Measurements from ENCODE around the gene CFAP251. TPM values are rescaled to one million over a fixed set of nuclear protein-coding genes. Genes with fewer than 3 reads are reported as not detected.

CFAP251 gene
- total and polyA plus RNA-seq, 2 of the 13 experiments (the other 11 are each of a cell fraction or from before 2014, with no cell fraction given), result 0.30 to 0.42 TPM

- TF ChIP-seq ATF7 (IDR thresholded peaks at IDR 0.05), result no peak
- TF ChIP-seq ATF7 (CRISPR knock-in tag; IDR thresholded peaks at IDR 0.05), result no peak
- TF ChIP-seq ZNF280B (CRISPR knock-in tag; IDR thresholded peaks at IDR 0.05; ENCODE audit: borderline replicate concordance), result no peak
- TF ChIP-seq TFDP2 (CRISPR knock-in tag; IDR thresholded peaks at IDR 0.05), result no peak
- TF ChIP-seq NR1H2 (CRISPR knock-in tag; IDR thresholded peaks at IDR 0.05; ENCODE audit: borderline replicate concordance, low read depth), result no peak
- no peak for TF ChIP-seq ZNF326 (CRISPR knock-in tag; IDR thresholded peaks at IDR 0.05; ENCODE audit: borderline replicate concordance)
- no peak for TF ChIP-seq ZNF441 (CRISPR knock-in tag; IDR thresholded peaks at IDR 0.05; ENCODE audit: borderline replicate concordance)
- peak; percentile 46; the same call in 1 of the 2 replicates for TF ChIP-seq HOXA5 (CRISPR knock-in tag; IDR thresholded peaks at IDR 0.05)
- no peak for TF ChIP-seq FLYWCH1 (CRISPR knock-in tag; IDR thresholded peaks at IDR 0.05)
- TF ChIP-seq ZNF468 (CRISPR knock-in tag; IDR thresholded peaks at IDR 0.05), result no peak
- TF ChIP-seq ZNF777 (CRISPR knock-in tag; IDR thresholded peaks at IDR 0.05), result no peak
- no peak for TF ChIP-seq NAIF1 (CRISPR knock-in tag; IDR thresholded peaks at IDR 0.05; ENCODE audit: borderline replicate concordance)
- peak; percentile 17; the same call in 1 of the 2 replicates for TF ChIP-seq SIN3A (IDR thresholded peaks at IDR 0.05; ENCODE audit: borderline replicate concordance, low read depth, low read length)
- no peak for TF ChIP-seq ZNF703 (CRISPR knock-in tag; IDR thresholded peaks at IDR 0.05; ENCODE audit: borderline replicate concordance)
- TF ChIP-seq HNF1B (CRISPR knock-in tag; IDR thresholded peaks at IDR 0.05), result peak; percentile 91
- no peak for TF ChIP-seq ZSCAN20 (CRISPR knock-in tag; IDR thresholded peaks at IDR 0.05; ENCODE audit: borderline replicate concordance)
- no peak for TF ChIP-seq DDIT3 (CRISPR knock-in tag; IDR thresholded peaks at IDR 0.05)
- TF ChIP-seq KMT2A (CRISPR knock-in tag; IDR thresholded peaks at IDR 0.05), result no peak
- TF ChIP-seq GATAD1 (CRISPR knock-in tag; IDR thresholded peaks at IDR 0.05), result no peak
- TF ChIP-seq TSC22D2 (CRISPR knock-in tag; IDR thresholded peaks at IDR 0.05; ENCODE audit: borderline replicate concordance), result no peak
- TF ChIP-seq SRSF4 (IDR thresholded peaks at IDR 0.05; ENCODE audit: low read depth, low read length, poor library complexity, severe bottlenecking), result no peak
- no peak for TF ChIP-seq ZBTB39 (CRISPR knock-in tag; IDR thresholded peaks at IDR 0.05)
- TF ChIP-seq ZNF12 (CRISPR knock-in tag; IDR thresholded peaks at IDR 0.05), result no peak
Measured at GRCh38 chr12:122040579-122041386, 122.4 kb downstream of the CFAP251 start (continued).
